HEK293T (cell line): Measurements from ENCODE around the gene SHISA6.

Experiments used
- BHLHE40 ChIP-seq: fragments of 450-650 bp; IDR thresholded peaks from 2 replicates; pipeline ENCODE4 v1.6.1; 2016; ENCODE audit warnings: mild to moderate bottlenecking, moderate library complexity, borderline replicate concordance
- CTBP1 ChIP-seq: fragments of 450-650 bp; IDR thresholded peaks from 2 replicates; pipeline ENCODE4 v1.6.1; 2016; ENCODE audit warnings: borderline replicate concordance
- FOXA1 ChIP-seq: fragments of 450-650 bp; IDR thresholded peaks from 2 replicates; pipeline ENCODE4 v1.6.1; 2016; ENCODE audit warnings: mild to moderate bottlenecking
- PKNOX1 ChIP-seq: fragments of 450-650 bp; IDR thresholded peaks from 2 replicates; pipeline ENCODE4 v1.6.1; 2016
- ZNF384 ChIP-seq: fragments of 450-650 bp; IDR thresholded peaks from 2 replicates; pipeline ENCODE4 v1.6.1; 2016

- TF ChIP-seq CTBP1 (no peak), ZNF384 (no peak), PKNOX1 (no peak), FOXA1 (no peak), BHLHE40 (no peak)
Observed at GRCh38 chr17:11240041-11240840, 772 bp upstream of the SHISA6 start.
